ENCODE measurements around the gene TSC22D2. TPM values are rescaled to one million over a fixed set of nuclear protein-coding genes. Genes with fewer than 3 reads are reported as not detected.
"Not testable (repeated sequence)": the region's sequence is repeated elsewhere in the genome, so short reads cannot be mapped to it uniquely, and the experiment has no call there.

Gene TSC22D2
- total RNA-seq, 1 experiment from 2014 or later, result 9.1 TPM

- DNase-seq (ENCODE audit: low read depth), result peak; percentile 15
These were observed 39.8 kb downstream of the TSC22D2 start for GRCh38 chr3:150447631-150448465.

- DNase-seq (ENCODE audit: low read depth), result peak; percentile 50
These were observed 41.1 kb downstream of the TSC22D2 start for GRCh38 chr3:150449169-150449721.

GRCh38 chr3:150450916-150451315 lies 42.8 kb downstream of the TSC22D2 start:
- no peak for DNase-seq (ENCODE audit: low read depth)

DNA sequence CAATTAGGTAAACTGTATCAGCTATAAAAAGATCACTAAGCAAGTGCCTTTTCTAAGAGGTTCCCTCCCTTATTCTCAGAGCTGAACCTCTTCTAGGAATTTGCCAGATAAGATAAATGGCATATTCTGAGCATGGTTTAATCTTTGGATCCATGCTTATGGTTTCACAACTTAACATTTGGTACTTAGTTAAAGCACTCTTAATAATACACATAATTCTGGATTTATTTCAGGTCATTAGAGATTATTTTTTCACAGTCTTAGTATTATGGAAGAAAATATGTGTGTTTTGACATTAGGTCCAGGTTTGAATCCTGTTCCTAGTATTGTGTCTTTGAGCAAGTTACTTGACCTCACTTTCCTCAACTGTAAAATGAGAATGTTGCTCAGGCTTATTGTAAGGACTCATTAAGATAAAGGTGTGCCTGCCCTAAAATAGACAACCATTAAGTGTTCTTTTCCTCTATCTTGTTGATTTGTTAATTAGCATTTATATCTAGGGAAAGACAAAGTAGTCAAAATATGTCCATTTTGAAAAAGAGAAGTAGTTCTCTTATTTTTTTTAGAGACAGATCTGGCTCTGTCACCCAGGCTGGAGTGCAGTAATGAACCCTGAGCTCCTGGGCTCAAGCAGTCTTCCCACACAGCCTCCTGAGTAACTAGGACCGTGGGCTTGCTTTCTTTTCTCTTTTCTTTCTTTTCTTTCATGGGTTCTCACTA lies 43.4 kb downstream of the TSC22D2 start:
- DNase-seq (ENCODE audit: low read depth), result no peak

- no peak for DNase-seq (ENCODE audit: low read depth)
These were observed 45.3 kb downstream of the TSC22D2 start for GRCh38 chr3:150453353-150453752.

GRCh38 chr3:150454085-150454484 lies 46.0 kb downstream of the TSC22D2 start:
- no peak for DNase-seq (ENCODE audit: low read depth)

DNA sequence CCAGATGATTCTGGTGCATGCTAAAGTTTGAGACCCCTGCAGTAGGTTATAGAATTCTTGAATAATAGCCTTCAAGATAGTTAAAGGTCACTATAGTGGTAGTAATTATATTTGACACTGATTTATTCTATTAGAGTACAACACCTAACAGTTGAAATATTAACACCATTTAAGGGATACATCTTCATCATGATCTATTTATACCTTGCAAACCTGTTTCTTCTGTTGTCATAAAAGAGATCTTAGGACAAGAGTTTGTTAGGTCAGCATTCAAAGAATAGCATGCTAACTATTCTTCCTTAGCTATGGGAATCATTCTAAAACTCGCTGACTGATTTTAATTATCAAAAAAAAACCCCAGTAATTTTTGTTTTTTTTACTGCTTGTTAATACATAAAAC lies 46.5 kb downstream of the TSC22D2 start:
- no peak for DNase-seq (ENCODE audit: low read depth)

DNA sequence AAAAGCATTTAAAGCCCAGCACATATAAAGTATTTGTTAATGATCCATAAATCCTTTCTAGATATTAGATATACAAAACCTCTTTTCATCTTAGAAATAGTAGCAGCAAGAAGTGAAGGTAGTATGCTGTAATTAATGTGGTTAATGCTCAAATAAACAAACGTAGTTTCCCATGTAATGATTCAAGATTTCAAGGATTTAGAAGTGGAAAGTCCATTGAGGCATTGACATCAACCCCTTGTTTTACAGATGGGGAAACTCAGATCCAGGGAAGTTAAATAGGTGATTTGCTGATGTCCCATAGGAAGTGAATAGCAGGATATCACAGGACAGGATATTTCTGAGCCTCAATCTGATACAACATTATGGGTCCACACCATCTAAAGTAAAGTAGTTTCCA lies 47.2 kb downstream of the TSC22D2 start:
- DNase-seq (ENCODE audit: low read depth), result no peak

DNA sequence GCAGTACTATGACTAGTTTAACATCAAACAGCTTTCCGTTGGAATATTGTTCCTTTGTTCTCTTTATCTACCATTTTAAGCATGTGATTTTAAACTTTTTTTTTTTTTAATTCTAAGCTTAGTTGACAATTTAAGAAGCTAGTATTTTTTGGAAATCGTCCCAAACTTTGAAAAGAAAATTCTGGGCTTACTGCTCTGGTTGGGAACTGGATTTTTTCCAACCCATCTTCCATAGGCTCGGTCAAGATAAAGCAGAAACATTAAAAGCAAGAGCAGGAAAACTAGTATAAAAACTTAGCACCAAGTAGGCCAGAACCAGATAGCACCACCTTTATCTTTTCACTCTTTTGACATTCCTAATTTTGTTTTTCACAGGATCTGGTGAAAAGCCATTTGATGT lies 49.9 kb downstream of the TSC22D2 start:
- no peak for DNase-seq (ENCODE audit: low read depth)

GRCh38 chr3:150460484-150460883 lies 52.4 kb downstream of the TSC22D2 start:
- DNase-seq (ENCODE audit: low read depth), result no peak

DNA sequence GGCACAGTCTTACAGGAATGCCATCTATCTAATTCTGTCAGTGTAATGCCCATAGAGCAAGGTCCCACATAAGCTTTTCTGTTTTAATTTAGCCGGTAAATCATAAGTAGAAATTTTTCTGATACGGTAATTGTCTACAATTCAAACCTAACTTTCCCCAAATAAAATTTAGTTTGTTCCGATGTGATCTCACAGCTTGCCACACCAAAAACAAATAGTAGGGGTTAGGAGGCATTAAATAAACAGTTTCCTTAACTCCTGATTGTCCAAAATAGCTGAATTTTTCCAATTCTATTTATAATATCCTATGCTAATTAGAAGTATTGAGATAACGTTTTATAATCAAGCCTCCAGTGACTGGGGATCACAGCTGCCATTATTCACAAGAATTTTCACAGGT lies 53.3 kb downstream of the TSC22D2 start:
- no peak for DNase-seq (ENCODE audit: low read depth)

DNA sequence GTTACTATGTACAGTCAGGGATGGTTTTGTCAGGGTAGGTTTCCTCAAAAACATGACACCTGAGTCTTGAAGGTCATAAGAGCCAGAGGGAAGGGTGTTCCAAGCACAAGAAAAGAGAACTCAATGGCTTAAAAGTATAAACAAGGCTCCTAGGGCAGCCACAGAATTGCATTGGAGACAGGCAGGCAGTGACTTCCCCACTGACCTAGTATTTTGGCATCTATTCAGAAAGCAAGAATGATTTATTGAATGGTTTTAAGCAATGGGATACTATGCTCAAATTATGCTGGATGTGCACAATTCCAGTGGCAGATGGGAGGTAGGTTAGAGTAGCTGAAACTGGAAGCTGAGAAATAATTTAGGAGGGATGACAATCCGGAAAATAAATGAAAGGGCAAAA lies 54.0 kb downstream of the TSC22D2 start:
- no peak for DNase-seq (ENCODE audit: low read depth)

DNA sequence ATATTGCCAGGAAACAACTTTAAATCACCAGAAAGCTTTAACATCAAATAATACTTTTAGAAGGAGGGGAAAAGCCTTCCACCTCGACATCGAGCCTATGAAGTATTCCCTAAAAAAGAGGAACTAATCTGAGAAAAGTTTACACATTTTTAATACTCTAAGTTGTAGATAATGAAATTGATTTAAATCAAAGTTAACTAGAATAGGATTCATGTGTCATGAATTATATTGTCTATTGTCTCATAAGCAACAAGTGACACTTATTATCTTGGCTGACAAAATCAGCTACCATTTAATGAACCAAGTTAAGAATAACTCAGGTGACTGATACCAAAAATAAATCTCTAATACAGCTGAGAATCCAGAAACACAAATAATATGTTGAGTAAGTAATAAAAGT lies 56.6 kb downstream of the TSC22D2 start:
- DNase-seq (ENCODE audit: low read depth), result no peak

DNA sequence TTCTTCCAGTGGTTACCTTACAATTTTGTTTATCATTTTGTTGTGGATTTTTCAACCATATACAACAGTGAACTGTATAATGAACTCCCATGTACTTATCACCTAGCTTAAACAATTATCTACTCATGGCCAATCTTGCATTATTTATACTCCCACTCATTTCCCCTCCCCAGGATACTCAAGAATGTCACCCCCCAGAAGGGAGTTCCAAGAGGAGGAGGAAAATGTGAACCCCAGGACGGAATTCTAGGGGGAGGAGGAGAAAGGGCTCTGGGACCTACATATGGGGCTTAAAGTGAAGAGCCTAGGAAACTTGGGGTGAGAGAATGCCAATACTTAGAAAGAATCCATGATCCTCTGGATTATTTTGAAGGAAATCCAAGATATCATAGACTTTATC lies 59.3 kb downstream of the TSC22D2 start:
- DNase-seq (ENCODE audit: low read depth), result no peak

GRCh38 chr3:150469031-150469930 lies 61.2 kb downstream of the TSC22D2 start:
- peak; percentile 95 for DNase-seq (ENCODE audit: low read depth)

GRCh38 chr3:150469931-150470740 lies 62.0 kb downstream of the TSC22D2 start:
- DNase-seq (ENCODE audit: low read depth), result peak; percentile 72

- DNase-seq (ENCODE audit: low read depth), result no peak
These were observed 64.3 kb downstream of the TSC22D2 start for GRCh38 chr3:150472421-150472820.

GRCh38 chr3:150473161-150473560 lies 65.1 kb downstream of the TSC22D2 start:
- DNase-seq (ENCODE audit: low read depth), result not testable (repeated sequence)

GRCh38 chr3:150479370-150479769 lies 71.3 kb downstream of the TSC22D2 start:
- DNase-seq (ENCODE audit: low read depth), result no peak

DNA sequence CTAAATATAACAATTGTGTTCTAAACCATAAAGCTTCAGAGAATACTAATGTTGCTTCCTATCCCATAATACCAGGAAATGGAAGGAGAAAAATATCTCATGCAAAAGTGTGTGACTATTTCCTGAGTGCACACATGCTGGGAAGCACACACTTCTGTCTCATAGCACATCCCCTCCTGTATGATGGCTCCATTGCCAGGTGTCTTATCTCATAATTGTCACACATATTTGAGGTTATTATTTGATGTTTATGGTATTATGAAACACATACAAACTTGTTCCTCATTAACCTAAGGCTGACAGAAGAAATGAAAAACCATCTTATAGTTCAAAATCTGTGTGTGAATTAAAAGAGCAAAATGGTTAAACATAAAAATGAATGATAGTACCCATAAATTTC lies 72.8 kb downstream of the TSC22D2 start:
- DNase-seq (ENCODE audit: low read depth), result no peak

GRCh38 chr3:150483226-150483625 lies 75.1 kb downstream of the TSC22D2 start:
- DNase-seq (ENCODE audit: low read depth), result no peak

Data from Daoy (cell line).